Measurements from ENCODE around the gene ARMC9. TPM values are rescaled to one million over a fixed set of nuclear protein-coding genes. Genes with fewer than 3 reads are reported as not detected.

The ARMC9 gene
- total RNA-seq, 1 experiment from 2014 or later: 16.4 TPM

- no peaks in the 10 kb centered on the region for H3K9me2 ChIP-seq (ENCODE audit: insufficient read depth)
- no peaks in the 10 kb centered on the region for H3K27me3 ChIP-seq (ENCODE audit: insufficient read depth, low read length)
- H3K79me2 ChIP-seq (ENCODE audit: insufficient read depth, low read length): no peaks in the 10 kb centered on the region
- intact Hi-C loops (cut with micrococcal nuclease): no loop called here
- H3K36me3 ChIP-seq (ENCODE audit: control insufficient read depth in 1 of 2, insufficient read depth in 2 of 2, low read length in 2 of 2): peaks cover 0 to 2% of the 10 kb centered on the region in 2 experiments; a peak in 1 of 4 replicates
- H3K9me3 ChIP-seq (ENCODE audit: control insufficient read depth in 1 of 2, insufficient read depth in 1 of 2, low read depth in 1 of 2, low read length in 2 of 2): no peaks in the 10 kb centered on the region
- DNase-seq (ENCODE audit: low read depth, low spot score) (no peak), ATAC-seq (no peak)
- H2AFZ ChIP-seq (ENCODE audit: low read depth, low read length, poor library complexity, severe bottlenecking): no peak overlapping the region
- no peaks in the 10 kb centered on the region for H4K20me1 ChIP-seq (ENCODE audit: insufficient read depth)
- no peak for TF ChIP-seq POLR2A (IDR thresholded peaks at IDR 0.05; ENCODE audit: borderline replicate concordance, extremely low read depth, insufficient read depth, insufficient read length)
- no peak for TF ChIP-seq CEBPB (IDR thresholded peaks at IDR 0.05; ENCODE audit: low read depth)
- TF ChIP-seq MAX (IDR thresholded peaks at IDR 0.05): no peak
- no peak for TF ChIP-seq EZH2 (IDR thresholded peaks at IDR 0.05)
- TF ChIP-seq YY1 (IDR thresholded peaks at IDR 0.05; ENCODE audit: extremely low read depth, insufficient replicate concordance, low read depth, low read length): no peak
- TF ChIP-seq ZFX (IDR thresholded peaks at IDR 0.05): no peak
- ChIA-PET POLR2A (no interaction called here), RAD21 (ENCODE audit: low non-redundant PET in 1 of 2, low total read pairs in 2 of 2, uncharacterized antibody in 2 of 2, unreplicated experiment in 2 of 2) (no interaction called here), CTCF (no interaction called here)
- no peak overlapping the region for H3K4me2 ChIP-seq (ENCODE audit: low read length)
- no TSS peak for BruUV-seq (replicated peaks)
- no peaks in the 10 kb centered on the region for H3K4me1 ChIP-seq (ENCODE audit: control insufficient read depth in 1 of 2, insufficient read depth in 2 of 2, low read length in 2 of 2)
- H3K9ac ChIP-seq (ENCODE audit: low read length): no peak overlapping the region
- H3K27ac ChIP-seq (ENCODE audit: low read depth, low read length): no peak overlapping the region
- no peak overlapping the region for H3K4me3 ChIP-seq (replicated peaks in 1 of 2; ENCODE audit: low read depth in 1 of 2, low read length in 2 of 2)
These were observed 94.7 kb downstream of the ARMC9 start for GRCh38 chr2:231293163-231293562.

GRCh38 chr2:231294116-231294515, 95.7 kb downstream of the ARMC9 start:
- H3K36me3 ChIP-seq (ENCODE audit: control insufficient read depth in 1 of 2, insufficient read depth in 2 of 2, low read length in 2 of 2): peaks cover 0 to 2% of the 10 kb centered on the region in 2 experiments; a peak in 1 of 4 replicates
- BruUV-seq (replicated peaks): no TSS peak
- CTCF ChIA-PET: no interaction called here
- RAD21 ChIA-PET (ENCODE audit: low non-redundant PET in 1 of 2, low total read pairs in 2 of 2, uncharacterized antibody in 2 of 2, unreplicated experiment in 2 of 2): no interaction called here
- no peaks in the 10 kb centered on the region for H3K4me1 ChIP-seq (ENCODE audit: control insufficient read depth in 1 of 2, insufficient read depth in 2 of 2, low read length in 2 of 2)
- H3K9me2 ChIP-seq (ENCODE audit: insufficient read depth): no peaks in the 10 kb centered on the region
- ATAC-seq (no peak), DNase-seq (ENCODE audit: low read depth, low spot score) (no peak)
- POLR2A ChIA-PET: no interaction called here
- no peak for TF ChIP-seq CTCF (IDR thresholded peaks at IDR 0.05 in 2 of 3, conservative IDR thresholded peaks at IDR 0.05 in 1 of 3; ENCODE audit: borderline replicate concordance in 1 of 3, insufficient read depth in 1 of 3, low read depth in 2 of 3, low read length in 2 of 3)
- TF ChIP-seq ZNF274 (IDR thresholded peaks at IDR 0.05; ENCODE audit: low read depth, low read length): no peak
- TF ChIP-seq POLR2AphosphoS5 (IDR thresholded peaks at IDR 0.05; ENCODE audit: low read depth, low read length): no peak
- no peak for TF ChIP-seq ZFX (IDR thresholded peaks at IDR 0.05)
- TF ChIP-seq SIN3A (IDR thresholded peaks at IDR 0.05; ENCODE audit: low read depth): no peak
- no peak overlapping the region for H3K27ac ChIP-seq (ENCODE audit: low read depth, low read length)
- H3K4me3 ChIP-seq (replicated peaks in 1 of 2; ENCODE audit: low read depth in 1 of 2, low read length in 2 of 2): no peak overlapping the region
- no peaks in the 10 kb centered on the region for H3K9me3 ChIP-seq (ENCODE audit: control insufficient read depth in 1 of 2, insufficient read depth in 1 of 2, low read depth in 1 of 2, low read length in 2 of 2)
- no peaks in the 10 kb centered on the region for H4K20me1 ChIP-seq (ENCODE audit: insufficient read depth)
- no peaks in the 10 kb centered on the region for H3K79me2 ChIP-seq (ENCODE audit: insufficient read depth, low read length)
- H3K4me2 ChIP-seq (ENCODE audit: low read length): no peak overlapping the region
- intact Hi-C loops (cut with micrococcal nuclease): no loop called here
- H3K9ac ChIP-seq (ENCODE audit: low read length): no peak overlapping the region
- H3K27me3 ChIP-seq (ENCODE audit: insufficient read depth, low read length): no peaks in the 10 kb centered on the region
- no peak overlapping the region for H2AFZ ChIP-seq (ENCODE audit: low read depth, low read length, poor library complexity, severe bottlenecking)
